Superior temporal gyrus (tissue), 1 donor: ENCODE data around the gene SUCLA2.

Experiments
- DNase-seq: peaks from one replicate; pipeline ENCODE4 v3.0.0-alpha.2; 2016; ENCODE audit errors: extremely low spot score

SUCLA2 gene

DNA sequence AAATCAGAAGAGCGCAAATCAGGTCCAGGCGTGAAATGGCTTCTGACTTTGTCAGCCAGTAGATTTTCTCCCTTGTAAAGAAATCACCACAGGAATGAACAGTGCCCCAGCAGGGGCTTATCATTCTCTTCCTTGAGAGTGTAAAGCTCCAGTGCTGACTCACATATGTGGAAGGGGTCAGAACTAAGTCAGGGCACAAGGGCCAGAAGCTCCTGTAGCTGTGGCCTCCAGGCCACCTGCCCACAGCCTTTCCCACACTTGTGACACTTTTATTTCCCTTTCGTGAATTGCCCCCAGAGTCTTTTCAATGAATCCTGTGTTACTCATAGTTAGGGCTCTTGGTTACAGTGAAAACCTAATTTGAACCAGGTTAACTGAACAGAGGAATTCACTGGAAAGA is 99.6 kb downstream of the SUCLA2 start:
- no peak for DNase-seq

DNA sequence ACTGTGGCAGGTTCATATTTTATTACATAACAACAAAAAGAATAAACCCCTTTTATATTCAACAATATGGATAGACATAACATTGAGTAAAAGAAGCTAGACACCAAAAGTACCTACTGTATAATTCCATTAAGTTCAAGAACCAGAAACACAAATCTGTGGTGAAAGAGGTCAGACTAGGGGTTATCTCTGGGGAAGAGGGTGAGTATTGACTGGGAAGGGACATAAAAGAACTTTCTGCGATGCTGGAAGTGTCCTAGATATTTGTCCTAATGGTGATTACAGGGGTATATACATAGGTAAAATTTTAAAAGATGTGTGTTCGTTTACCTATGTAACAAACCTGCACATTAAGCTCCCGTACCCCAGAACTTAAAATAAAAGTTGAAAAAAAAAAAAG is 103.0 kb downstream of the SUCLA2 start:
- DNase-seq, result no peak

DNA sequence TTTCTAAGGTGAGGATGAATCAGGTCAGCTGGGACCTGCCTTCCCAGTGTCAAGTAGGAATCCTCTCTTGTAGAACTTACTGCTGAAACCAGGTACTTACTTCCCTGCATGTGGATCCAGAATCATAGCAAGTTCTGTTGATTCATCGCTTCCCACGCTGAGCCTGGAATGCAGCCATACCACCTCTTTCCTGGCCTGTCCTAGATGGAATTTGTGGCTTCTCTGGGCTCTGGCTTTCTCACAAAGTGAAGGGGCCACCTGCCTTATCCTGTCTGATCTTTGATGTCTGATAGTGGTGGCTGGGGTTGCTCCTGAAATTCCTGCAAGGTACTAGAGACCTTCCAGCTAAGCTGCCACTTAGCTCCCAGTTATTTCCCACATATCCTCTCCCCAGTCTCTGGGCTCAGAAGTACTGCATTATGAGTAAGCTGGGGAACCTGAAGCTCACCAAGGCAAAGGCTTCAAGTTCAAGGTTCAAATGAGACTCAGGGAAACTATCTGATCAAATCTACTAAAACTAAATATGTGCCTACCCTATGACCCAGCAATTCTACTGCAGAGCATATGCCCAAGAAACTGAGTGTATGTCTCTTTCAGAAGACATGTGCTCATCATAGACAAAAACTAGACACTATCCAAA is 103.5 kb downstream of the SUCLA2 start:
- DNase-seq, result peak; percentile 46

DNA sequence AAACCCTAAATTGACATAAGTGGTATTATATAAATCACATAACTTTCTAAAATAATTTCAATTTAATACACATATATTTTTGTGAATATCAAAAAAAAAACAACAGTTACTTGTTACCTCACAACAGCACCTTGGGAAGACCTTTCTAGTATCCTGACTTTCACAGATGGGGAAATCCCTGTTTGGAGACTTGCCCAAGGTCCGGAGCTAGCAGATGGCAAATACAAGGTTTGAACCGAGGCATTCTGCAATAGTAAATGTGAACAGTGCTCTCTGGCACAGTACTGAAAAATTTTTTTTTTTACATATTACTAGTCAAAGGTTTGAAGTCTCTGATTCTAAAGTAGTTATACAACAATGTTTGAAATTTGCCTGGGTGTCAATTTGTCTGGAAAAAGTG is 104.5 kb downstream of the SUCLA2 start:
- DNase-seq, result no peak

DNA sequence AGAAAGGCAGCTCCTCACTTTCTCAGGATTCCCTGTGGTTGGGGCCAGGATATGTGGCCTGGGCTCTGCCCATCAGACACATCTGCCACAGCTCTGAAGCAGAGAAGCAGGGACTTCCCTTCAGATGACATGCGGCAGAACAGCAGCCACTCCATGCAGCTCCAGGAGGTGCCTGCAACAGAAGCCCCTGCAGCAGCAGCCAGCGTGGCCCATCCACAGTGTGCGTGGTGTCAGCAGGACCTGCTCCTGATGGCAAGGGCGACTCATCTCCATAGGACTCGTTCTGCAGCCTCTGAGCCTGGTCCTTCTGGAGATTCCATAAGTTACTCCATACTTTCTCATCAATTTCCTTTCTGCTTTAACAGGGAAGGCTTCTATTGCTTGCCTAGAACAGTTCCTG is 105.0 kb downstream of the SUCLA2 start:
- DNase-seq, result no peak

DNA sequence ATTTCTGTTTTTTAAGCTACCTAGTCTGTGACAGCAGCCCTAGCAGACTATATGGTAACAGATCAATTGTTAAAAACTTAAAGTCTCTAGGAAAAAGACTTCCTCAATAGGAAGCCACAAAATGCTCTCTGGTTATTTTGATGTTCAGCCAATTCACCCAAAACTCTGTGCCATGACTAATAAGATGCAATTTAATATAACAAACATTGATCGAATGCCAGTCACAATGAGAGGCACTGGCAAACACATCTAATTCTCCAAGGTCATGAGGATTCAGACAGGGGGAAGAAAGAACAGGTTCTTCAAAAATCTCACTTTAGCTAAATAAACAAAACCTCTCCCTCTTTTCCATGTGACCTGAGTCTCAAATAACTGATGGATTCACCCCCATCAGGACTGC is 107.5 kb downstream of the SUCLA2 start:
- no peak for DNase-seq
